ENCODE measurements around the gene RPS6KA3. TPM values are rescaled to one million over a fixed set of nuclear protein-coding genes. Genes with fewer than 3 reads are reported as not detected.

Gene RPS6KA3
- polyA plus RNA-seq, 1 donor (not counting 4 experiments of a cell fraction or from before 2014, with no cell fraction given): 32.1 TPM

GRCh38 chrX:20124964-20125363 lies 141.7 kb downstream of the RPS6KA3 start:
- H4K20me1 ChIP-seq (ENCODE audit: control insufficient read depth, extremely low read depth, insufficient read depth, low read length): peaks cover 2% of the 10 kb centered on the region

GRCh38 chrX:20118065-20118824 lies 148.5 kb downstream of the RPS6KA3 start:
- no peak for DNase-seq (ENCODE audit: low read depth, low spot score)
- no peak for FAIRE-seq
- no peaks in the 10 kb centered on the region for H3K36me3 ChIP-seq (ENCODE audit: control insufficient read depth in 2 of 2, extremely low read depth in 1 of 2, insufficient read depth in 2 of 2, low read length in 2 of 2)
- TF ChIP-seq EZH2 (IDR thresholded peaks at IDR 0.05; ENCODE audit: low read length) (no peak), CTCF (optimal IDR thresholded peaks at IDR 0.05 in 1 of 3, IDR thresholded peaks at IDR 0.05 in 1 of 3, conservative IDR thresholded peaks at IDR 0.05 in 1 of 3; ENCODE audit: extremely low read depth in 1 of 3, insufficient read depth in 2 of 3, low read length in 3 of 3) (no peak)
- peaks cover 5% of the 10 kb centered on the region for H3K9me3 ChIP-seq (ENCODE audit: control insufficient read depth, low read depth, low read length)
- H3K79me2 ChIP-seq (ENCODE audit: control insufficient read depth, insufficient read depth, low read length): no peaks in the 10 kb centered on the region
- no peak overlapping the region for H3K4me3 ChIP-seq (ENCODE audit: control insufficient read depth in 2 of 3, extremely low read depth in 1 of 3, insufficient read depth in 2 of 3, low read depth in 1 of 3, low read length in 3 of 3)
- H2AFZ ChIP-seq (ENCODE audit: control insufficient read depth, low read length): no peak overlapping the region
- H3K4me2 ChIP-seq (ENCODE audit: control insufficient read depth, extremely low read depth, insufficient read depth, low read depth, low read length): peak overlapping the region; percentile 18
- dilution Hi-C loops (cut with MboI; ENCODE audit: extremely low pct_ligation_motif_present, low sequenced_read_pairs): no loop called here
- H3K27ac ChIP-seq (ENCODE audit: control insufficient read depth, insufficient read depth, low read length): no peak overlapping the region
- no peak overlapping the region for H3K9ac ChIP-seq (ENCODE audit: control insufficient read depth, extremely low read depth, insufficient read depth, low read length)
- H3K4me1 ChIP-seq (ENCODE audit: control insufficient read depth, extremely low read depth, insufficient read depth, low read length): peaks cover 9% of the 10 kb centered on the region
- no peaks in the 10 kb centered on the region for H3K9me1 ChIP-seq (ENCODE audit: control insufficient read depth, extremely low read depth, insufficient read depth, low read length)
- H3K27me3 ChIP-seq (ENCODE audit: control insufficient read depth, extremely low read depth, insufficient read depth, low read length): peaks cover 9% of the 10 kb centered on the region
- no peaks in the 10 kb centered on the region for H4K20me1 ChIP-seq (ENCODE audit: control insufficient read depth, extremely low read depth, insufficient read depth, low read length)

More at GRCh38 chrX:20124964-20125363, 141.7 kb downstream of the RPS6KA3 start:
- dilution Hi-C loops (cut with MboI; ENCODE audit: extremely low pct_ligation_motif_present, low sequenced_read_pairs): no loop called here
- peaks cover 6 to 13% of the 10 kb centered on the region in 2 experiments for H3K36me3 ChIP-seq (ENCODE audit: control insufficient read depth in 2 of 2, extremely low read depth in 1 of 2, insufficient read depth in 2 of 2, low read length in 2 of 2)
- no peaks in the 10 kb centered on the region for H3K9me3 ChIP-seq (ENCODE audit: control insufficient read depth, low read depth, low read length)
- FAIRE-seq: no peak
- H3K79me2 ChIP-seq (ENCODE audit: control insufficient read depth, insufficient read depth, low read length): no peaks in the 10 kb centered on the region
- TF ChIP-seq EZH2 (IDR thresholded peaks at IDR 0.05; ENCODE audit: low read length): no peak
- TF ChIP-seq CTCF (optimal IDR thresholded peaks at IDR 0.05 in 1 of 3, IDR thresholded peaks at IDR 0.05 in 1 of 3, conservative IDR thresholded peaks at IDR 0.05 in 1 of 3; ENCODE audit: extremely low read depth in 1 of 3, insufficient read depth in 2 of 3, low read length in 3 of 3): no peak
- peaks cover 4% of the 10 kb centered on the region for H3K4me1 ChIP-seq (ENCODE audit: control insufficient read depth, extremely low read depth, insufficient read depth, low read length)
- H3K27ac ChIP-seq (ENCODE audit: control insufficient read depth, insufficient read depth, low read length): no peak overlapping the region
- H3K9me1 ChIP-seq (ENCODE audit: control insufficient read depth, extremely low read depth, insufficient read depth, low read length): no peaks in the 10 kb centered on the region
- DNase-seq (ENCODE audit: low read depth, low spot score): no peak
- no peak overlapping the region for H3K4me3 ChIP-seq (ENCODE audit: control insufficient read depth in 2 of 3, extremely low read depth in 1 of 3, insufficient read depth in 2 of 3, low read depth in 1 of 3, low read length in 3 of 3)
- no peaks in the 10 kb centered on the region for H3K27me3 ChIP-seq (ENCODE audit: control insufficient read depth, extremely low read depth, insufficient read depth, low read length)
- H2AFZ ChIP-seq (ENCODE audit: control insufficient read depth, low read length): no peak overlapping the region
- no peak overlapping the region for H3K4me2 ChIP-seq (ENCODE audit: control insufficient read depth, extremely low read depth, insufficient read depth, low read depth, low read length)
- no peak overlapping the region for H3K9ac ChIP-seq (ENCODE audit: control insufficient read depth, extremely low read depth, insufficient read depth, low read length)

Data from keratinocyte (primary cell).